NAMALWA (cell line): ENCODE data around the gene LGALS12.
"Not testable (repeated sequence)": the region's sequence is repeated elsewhere in the genome, so short reads cannot be mapped to it uniquely, and the experiment has no call there.

Source experiments
- DNase-seq: peaks from one replicate; pipeline ENCODE4 v3.0.0-alpha.2; 2015; ENCODE audit warnings: low spot score

LGALS12 gene

DNA sequence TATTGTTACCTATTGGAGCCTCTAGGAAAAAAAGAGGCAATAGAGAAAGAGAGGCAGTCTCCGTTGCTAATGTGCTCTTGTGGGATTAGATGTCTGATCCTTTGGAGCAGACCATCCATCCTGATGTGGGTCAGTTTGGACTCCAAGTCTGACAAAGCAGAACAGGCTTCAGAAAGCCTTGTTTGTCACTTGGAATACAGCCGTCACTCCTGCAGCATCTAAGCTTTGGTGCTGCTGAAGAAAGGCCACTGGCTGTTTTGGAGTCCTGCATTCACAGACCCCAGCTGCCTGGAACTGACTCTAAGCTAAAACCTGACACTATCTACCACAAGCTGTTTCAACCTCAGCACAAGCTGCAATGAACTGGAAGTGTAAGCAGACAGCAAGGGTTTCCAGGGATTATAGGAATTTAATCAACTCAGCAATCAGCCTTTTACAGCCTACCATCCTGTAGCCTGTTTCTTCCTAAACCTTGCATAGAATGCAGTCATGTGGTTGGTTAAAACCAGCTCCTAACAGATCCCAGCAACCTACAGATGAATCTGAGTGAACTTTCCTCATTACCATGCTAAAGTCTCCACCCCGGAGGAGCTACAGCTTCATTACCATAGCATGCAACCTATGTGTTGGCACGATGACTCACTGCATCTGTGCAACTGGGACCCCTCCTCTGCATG, 27.1 kb downstream of the LGALS12 start:
- no peak for DNase-seq

DNA sequence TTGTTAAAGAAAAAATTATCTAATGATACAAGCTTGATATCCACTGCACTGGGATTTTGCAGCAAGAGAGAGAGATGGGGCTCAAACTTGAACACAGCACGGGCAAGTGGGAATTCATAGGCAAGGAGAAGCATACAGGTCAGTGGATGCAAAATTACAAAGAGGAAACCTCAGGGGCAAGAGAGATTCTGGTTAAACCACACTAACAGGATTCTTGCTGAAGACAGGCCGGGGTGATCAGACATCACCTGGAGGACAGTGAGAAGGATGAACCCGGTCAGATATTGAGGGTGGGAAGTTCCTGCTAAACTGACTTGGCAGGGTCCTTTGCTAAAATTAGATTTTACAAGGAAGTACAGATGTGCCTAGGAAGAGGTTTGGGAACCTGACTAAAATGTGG, 28.2 kb downstream of the LGALS12 start:
- DNase-seq, result no peak

DNA sequence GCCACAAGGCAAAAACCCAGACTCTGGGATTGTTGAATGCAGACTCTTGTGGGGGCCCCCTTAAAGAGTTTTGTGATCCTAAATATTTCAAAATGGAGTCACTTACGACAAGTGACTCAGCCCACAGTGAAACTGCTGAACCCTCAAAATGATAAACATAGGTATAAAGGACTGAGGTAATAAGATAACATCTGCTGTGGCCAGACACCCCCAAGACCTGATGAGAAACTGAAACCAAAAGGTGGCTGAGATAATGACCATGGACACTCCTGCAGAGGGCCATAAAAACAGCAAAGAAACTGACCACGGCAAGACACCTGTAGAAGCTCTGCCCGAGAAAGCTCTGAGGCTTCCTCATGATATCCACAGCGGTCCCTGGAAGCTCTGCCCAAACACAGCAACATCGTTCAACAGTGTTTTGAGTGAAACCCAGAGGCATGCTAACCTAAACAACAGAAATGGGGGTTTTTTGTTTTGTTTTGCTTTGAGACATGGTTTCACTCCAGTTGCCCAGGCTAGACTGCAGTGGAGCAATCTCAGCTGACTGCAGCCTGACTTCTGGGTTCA, 29.1 kb downstream of the LGALS12 start:
- DNase-seq, result no peak

DNA sequence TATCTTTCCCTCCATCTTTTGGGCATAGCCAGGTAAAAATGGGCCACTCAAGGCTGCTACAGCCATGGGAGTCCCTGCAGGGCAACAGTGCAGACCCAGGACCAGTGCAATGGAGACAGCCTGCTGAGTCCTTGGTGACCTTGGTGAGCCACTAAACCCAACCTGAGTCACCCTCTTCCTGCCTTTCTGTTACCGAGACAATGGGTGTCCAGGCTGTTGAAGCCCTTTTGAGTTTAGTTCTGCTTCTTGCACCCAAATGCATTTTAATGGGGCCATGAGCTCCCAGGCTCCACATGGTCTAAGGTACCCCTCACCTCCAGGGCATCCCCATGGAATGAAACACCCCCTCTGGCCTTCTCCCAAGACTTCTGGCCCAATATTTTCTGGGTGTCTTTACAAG, 29.9 kb downstream of the LGALS12 start:
- DNase-seq, result no peak

DNA sequence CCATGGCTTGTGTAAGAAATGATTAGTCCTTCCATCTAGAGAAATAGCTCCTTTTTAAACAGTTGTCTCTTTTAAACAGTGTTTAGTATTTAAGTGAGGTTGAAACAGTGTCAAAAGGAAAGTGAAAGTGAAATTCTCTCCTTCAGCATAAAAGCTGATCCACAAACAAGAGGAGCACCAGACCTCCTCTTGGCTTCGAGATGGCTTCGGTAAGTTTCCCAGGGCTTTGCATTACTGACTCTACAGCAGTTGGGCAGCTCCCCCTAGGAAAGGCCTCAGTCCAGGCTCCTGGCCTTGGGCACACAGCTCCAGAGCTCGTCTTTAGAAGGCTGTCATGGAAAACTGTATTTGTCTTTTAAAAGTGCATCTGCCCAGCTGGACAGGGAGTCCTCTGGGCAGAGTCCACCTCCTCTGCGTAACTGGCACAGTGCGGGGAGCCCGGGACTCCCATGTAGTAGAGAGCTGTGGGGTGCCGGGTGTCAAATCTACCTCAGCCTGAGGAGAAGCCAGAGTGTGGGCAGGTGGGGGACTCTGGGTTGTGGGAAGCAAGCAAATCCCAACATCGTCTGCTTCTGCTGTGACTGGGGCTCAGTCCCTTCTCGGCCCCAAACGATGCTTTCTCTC, 30.9 kb downstream of the LGALS12 start, which contains the start of gene PLAAT4:
TSS of gene PLAAT4 (plus strand) at position 140 of the 624 bp plus-strand sequence. CDS start at position 201, 61 bp downstream.
- peak; percentile 58 for DNase-seq

DNA sequence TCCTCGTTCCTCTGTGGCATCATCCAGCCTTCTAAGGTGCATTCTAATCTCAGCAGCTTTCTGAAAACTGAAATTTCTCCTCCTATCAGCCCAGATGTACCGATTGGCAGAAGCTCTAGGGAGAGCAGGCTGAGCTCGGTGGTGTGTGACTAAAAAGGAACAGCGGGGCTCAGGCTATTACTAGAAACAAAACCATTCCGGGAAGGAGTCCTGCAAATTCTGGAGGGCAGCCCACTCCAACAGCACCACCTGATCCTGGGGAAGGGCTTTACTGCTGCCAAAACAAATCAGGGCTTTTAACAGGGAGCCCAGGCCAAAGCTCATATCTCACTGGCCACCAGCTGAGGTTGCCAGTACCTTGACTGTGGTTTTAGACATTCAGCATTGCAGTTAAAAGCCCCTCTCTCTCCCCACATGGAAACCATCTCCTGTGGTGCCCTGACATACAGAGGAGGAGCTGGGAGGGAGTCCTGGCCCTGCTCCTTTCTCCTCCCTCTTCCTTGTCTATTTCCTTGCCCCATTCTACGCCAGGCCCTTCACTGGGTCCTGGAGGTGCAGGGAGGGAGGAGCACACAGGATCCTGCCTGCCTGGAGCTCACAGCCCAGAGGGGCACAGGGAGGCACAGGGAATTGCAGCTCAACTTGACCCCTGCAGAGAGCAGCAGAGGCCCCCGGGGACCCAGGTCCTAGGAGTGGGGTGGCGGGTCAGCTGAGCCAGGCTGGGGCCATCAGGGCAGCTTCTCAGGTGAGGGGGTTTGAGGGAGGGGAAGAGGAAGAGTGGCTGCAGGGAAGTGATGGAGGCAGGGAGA, 31.6 kb downstream of the LGALS12 start:
- no peak for DNase-seq

DNA sequence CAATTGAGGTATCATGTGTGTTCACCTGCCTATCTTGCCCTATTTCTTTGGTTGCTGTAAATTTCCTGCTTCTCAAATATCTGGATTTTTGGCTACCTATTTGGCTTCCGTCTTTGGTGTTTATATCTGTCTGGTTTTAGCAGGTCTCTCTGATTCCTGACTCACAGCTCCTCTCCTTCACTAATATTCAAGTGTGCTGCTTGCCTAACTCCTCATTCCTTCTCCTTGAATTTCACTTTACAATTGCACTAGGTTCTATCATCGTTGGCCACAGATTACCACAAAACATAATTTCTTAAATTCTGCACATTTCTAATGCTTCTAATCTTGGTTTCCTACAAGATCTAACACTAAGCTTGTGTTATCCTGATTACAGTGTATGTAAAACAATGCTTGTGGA, 36.6 kb downstream of the LGALS12 start:
- DNase-seq, result not testable (repeated sequence)

DNA sequence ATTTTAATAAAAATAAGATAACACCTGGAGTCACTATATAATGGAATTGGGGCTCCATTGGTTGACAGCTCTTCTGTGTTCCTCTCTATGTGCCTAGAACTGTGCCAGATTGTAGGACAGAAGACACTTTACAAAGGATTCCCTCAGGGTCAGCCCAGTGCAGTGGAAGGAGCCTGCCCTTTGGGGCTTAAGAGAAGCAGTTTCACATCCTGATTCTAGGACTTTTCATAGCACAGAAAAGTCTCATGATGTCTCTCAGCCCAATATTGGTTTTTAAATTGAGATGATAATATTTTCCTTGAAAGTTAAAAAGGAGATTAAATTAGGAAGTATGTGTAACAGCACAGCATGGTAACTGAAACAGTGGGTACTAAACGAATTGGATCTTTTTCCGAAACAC, 37.8 kb downstream of the LGALS12 start:
- DNase-seq, result no peak

DNA sequence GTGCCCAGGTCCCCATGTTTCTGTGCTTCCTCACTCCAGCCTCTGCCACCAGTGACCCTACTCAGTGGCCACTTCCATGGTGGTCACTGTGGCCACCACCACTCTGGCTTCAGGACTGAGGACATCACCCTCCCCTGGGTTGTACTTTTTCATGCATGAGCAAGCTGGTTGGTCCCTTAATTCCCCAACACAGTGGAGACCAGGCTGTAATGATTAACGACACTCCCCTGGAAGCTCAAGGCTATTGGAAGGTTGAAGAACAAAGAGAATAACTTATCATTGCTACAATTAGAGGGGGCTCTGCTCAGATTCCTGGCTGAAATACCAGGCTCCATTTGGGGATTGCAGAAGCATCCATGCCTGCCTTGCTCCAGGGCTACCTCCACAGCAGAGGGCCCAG, 41.2 kb downstream of the LGALS12 start:
- DNase-seq, result no peak

DNA sequence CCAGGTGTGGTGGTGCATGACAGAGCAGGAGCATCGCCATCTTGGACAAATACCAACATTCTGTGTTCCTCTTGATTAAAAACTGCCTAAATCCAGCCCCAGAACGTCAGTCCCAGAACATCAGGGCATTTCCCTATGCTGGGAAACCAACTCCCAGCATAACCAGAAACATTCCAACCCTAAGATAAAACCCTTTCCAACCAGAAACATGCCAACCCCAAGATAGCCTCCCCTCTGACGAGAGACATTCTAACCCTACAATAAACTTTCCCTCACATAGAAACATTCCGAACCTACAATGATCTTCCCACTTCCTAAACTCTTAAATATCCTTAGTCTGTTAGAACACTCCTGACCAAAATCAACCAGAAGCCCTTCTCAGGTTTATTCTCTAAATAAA, 42.3 kb downstream of the LGALS12 start:
- DNase-seq, result no peak

DNA sequence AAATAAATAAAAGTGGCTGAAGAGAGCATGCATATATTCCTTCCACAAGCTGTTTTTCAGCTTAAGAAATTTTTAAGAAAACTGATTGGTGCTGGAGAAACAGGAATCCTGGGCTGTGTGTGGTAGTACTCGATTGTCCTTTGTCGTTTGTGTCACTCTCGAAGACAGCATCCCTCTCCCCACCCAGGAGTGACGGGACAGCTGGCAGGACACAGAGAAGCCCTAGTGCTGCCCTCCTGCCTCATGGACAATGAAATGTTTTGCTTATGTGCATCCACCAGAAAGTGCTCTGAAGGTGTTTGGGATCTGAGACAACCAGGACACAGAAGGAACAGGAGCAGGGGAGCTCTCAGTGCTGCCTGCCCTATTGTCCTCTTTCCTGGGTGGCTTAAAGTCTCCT, 43.5 kb downstream of the LGALS12 start:
- no peak for DNase-seq

DNA sequence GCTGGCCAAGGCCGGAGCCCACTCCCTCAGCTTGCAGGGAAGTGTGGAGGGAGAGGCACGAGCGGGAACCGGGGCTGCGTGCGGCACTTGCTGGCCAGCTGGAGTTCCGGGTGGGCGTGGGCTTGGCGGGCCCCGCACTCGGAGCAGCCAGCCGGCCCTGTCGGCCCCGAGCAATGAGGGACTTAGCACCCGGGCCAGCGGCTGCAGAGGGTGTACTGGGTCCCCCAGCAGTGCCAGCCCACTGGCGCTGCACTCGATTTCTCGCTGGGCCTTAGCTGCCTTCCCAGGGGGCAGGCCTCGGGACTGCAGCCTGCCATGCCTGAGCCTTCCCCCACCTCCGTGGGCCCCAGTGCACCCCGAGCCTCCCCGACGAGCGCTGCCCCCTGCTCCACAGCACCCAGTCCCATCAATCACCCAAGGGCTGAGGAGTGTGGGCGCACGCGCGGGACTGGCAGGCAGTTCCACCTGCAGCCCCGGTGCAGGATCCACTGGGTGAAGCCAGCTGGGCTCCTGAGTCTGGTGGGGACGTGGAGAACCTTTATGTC, 44.3 kb downstream of the LGALS12 start:
- DNase-seq, result not testable (repeated sequence)

DNA sequence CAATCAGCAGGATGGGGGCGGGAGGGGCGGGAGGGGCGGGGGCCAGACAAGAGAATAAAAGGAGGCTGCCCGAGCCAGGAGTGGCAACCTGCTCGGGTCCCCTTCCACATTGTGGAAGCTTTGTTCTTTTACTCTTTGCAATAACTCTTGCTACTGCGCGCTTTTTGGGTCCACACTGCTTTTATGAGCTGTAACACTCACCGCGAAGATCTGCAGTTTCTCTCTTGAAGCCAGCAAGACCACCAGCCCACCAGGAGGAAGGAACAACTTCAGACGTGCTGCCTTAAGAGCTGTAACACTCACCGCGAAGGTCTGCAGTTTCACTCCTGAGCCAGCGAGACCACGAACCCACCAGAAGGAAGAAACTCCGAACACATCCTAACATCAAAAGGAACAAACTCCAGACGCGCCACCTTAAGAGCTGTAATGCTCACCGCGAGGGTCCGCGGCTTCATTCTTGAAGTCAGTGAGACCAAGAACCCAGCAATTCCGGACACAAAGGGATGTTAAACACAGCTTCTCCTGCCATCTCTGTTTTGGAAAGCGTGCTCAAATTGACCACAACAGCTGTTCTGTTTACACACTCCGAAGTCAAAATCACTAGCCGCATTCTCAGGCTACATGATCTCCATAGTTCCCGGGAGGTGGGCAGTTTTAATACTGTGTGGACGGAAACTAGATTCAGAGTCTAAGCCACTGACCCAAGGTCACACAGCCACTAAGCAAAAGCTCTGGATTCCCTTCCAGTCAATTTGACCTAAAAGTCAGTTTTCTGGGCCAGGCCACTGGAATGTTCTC, 45.4 kb downstream of the LGALS12 start:
- DNase-seq, result no peak

DNA sequence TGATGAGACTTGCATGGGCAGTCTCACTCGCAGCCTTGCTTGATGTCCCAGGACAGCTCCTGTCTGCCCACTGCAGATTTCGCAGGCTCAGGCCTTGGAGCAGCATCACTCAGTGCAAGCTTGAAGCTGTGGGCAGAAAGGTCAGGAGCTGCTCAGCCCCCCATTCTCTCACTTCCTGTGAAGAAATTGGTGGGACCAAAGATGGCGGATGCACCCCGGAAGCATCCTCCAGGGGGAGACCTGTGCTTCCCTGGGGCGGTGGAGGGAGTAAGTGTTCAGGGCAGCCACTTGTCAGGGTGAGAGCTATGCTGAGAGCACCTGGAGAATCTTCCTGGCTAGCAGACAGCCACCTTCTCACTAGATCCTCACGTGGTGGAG, 46.0 kb downstream of the LGALS12 start:
- DNase-seq, result no peak

DNA sequence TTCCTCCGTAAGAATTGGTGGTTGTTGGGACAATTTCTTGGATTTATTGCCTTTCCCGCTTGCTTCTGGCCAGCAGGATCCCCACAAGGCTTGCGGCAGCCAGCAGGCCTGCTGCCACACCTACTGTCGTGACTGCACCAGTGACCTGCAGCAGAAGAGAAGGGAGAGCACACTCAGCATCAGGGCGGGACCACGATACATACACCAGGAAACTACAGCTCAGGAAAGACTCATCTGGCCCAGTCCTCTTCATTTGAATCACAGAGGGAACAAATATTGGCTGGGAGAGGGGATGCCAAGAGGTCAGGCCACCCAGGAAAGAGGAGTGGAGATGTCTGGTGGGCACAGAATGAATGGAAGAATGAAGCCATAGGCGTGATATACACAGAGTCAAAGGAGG, 47.0 kb downstream of the LGALS12 start:
- no peak for DNase-seq

DNA sequence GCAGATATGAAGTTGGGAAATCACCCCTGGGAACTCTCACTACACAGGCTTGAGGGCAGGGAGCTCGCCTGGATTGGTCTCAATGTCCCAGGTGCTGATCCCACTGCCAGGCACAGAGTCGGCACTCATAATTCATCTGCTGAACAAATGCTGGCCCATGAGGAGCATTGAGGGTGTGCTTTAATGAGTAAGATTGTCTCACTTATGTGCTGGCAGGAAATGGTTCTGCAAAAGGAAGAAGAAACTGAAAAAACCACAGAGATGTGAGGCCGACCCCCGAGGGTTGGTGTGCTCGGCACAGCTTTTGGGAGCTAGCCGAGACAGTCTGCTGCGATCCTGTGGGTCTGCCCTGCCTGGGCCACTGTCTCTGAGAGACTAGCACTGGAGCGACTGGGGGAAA, 47.9 kb downstream of the LGALS12 start:
- peak; percentile 44 for DNase-seq

DNA sequence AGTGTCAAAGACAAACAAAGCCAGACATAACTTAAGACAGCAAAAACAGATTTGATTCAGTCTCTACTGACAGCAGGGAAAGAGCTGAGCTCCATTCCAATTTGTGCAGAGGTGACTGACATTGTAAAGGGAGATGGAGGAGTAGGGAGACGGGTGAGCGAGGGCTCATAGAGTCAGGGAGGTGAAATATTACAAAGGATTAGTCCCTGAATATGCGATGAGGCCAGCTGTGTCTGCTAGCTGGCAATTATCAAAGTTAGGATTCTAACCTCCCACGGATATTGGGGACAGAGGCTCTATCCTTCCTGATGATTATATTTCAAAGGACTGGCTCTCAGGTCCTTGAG, 49.0 kb downstream of the LGALS12 start:
- DNase-seq, result no peak

DNA sequence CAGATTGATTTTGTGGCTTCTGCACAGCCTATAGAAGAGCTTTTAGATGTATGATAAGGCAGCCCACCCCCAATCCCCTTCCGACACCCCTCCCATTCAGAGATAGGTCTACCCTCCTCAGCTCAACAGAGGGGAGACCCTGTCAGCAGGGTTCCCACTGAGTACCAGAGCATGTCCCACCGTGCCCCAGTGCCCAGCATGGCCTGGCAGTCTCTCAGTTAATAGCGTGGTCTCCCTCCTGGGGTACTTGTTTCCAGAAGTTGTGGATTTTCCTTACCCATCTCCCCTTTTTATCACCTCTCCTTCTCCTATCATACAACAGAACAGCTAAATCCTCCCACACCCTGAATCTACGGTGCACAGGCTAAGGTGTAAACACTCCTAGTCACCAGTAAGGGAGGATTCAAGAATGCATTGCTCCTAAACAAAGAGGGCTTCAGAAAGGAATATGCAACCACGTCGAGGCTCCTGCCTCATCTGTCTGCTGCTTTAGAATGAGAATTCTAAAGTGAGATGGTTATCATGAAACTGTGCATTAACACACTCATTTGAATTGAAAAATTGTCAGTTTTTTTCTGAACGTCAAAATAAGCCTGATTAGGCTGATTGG, 50.6 kb downstream of the LGALS12 start:
- DNase-seq, result no peak

DNA sequence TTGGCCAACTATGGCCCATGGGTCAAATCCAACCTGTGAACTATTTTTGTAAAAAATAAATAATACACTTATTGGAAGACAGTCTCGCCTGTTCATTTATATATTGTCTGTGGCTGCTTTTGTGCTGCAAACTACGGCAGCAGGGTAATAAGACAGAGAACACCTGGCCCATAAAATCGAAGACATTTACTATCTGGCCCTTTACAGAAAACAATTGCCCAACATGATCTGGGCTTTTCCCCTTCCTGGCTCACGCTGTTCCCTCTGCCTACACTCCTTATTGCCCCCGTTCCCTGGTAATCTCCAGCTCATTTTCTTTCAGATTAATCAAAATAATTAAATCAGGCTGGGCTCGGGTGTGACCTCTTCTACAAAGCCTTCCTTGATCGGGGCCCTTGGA, 51.7 kb downstream of the LGALS12 start:
- no peak for DNase-seq

DNA sequence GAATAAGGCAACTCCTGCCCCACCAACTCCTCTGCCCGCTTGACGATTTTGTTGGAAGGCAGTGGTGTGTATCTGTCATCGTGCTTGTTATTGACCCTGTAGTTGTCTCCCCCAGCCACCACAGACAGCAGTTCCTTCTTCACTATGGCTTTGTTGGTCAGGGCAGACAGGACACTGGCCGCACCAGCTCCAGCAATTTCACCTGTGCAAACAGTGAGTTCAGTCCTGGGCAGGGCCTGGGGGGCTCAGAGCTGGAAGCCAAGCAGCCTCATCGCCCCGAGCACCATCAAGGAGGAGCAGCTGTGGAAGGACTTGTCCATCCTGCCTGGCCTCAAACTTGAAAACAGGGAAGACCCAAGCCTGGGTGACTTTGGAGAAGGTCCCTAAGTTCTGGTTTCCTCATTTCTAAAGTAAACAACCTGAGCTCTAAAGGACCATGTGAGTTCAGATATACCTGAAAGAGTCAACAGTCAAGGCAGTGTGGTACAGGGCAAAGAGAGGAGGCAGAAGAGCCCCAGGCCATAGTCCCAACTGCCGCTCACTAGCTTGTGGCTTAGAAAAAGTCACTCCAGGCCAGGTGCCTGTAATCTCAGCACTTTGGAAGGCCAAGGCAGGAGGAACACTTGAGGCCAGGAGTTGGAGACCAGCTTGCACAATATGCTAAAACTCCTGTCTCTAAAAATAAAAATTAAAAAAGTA, 52.7 kb downstream of the LGALS12 start:
- DNase-seq, result no peak
